HG02610 (cell line): ENCODE data around the gene CD101.

ENCODE experiments used
- ATAC-seq: cut with Tn5 transposase; IDR thresholded peaks from one replicate; pipeline ENCODE4 v1.9.1; 2021; ENCODE audit warnings: mild to moderate bottlenecking, moderate library complexity; ENCODE audit not compliant: unreplicated experiment

CD101 gene

GRCh38 chr1:116984406-116985160, 17.0 kb upstream of the CD101 start:
- ATAC-seq = no peak

- no peak for ATAC-seq
These were observed 14.9 kb upstream of the CD101 start for GRCh38 chr1:116986421-116987255.

DNA sequence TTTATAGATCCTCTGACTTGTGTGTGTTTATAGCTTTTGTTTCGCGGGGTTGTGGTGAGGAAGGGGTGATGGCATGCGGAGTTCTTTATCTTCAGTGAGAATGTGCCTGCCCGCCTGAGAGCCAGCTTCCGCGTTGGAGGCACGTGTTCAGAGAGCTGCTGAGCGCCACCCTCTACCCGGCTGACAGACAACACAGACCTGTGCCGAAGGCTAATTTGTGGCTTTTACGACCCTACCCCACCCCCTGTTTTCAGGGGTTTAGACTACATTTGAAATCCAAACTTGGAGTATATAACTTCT, 14.4 kb upstream of the CD101 start:
- no peak for ATAC-seq

DNA sequence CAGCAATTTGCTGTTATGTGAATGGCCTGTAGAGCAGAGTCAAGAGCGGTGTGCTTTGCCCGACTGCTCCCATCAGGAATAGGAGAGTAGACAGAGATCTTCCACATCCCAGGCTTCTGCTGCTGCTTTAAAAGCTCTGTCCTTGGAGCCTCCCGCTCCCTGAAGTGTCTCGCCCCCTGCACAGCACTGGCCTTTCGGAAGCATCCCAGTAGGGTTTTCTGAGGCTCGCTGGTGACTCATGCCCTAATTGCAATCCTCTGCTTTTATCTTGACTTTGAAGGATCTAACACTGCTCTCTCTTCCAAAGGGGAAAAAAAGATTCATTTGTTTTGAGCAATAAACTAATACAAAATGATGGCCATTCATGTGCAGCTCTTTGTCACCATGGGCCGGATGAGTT, 13.3 kb upstream of the CD101 start:
- no peak for ATAC-seq

- no peak for ATAC-seq
These were observed 12.7 kb upstream of the CD101 start for GRCh38 chr1:116988908-116989307.

- no peak for ATAC-seq
These were observed 11.7 kb upstream of the CD101 start for GRCh38 chr1:116989835-116990234.

DNA sequence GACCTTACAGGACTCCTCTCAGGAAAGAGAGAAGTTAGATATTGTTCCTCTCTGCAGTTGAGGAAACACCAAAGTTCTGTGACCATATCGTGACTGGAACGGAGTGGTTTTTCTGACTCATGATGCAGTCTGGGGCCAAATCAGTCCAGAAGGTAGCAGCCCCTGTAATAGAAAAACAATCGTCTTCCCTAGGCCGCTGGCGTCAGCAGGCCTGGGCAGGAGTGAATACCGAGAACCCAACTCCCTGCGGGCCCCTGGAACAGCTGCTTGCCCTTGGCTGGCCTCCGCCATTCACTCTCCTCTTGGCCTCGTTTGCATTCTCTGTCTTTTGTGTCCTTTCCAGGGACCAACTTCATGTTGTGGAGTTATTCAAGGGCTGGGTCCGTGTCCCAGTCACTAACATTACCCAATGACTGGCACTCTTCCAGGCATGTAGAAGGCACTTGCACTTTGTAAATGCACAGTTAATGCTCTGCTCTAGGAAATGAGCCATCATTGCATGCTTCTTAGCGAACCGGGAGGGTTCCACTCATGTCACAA, 10.9 kb upstream of the CD101 start:
- ATAC-seq = no peak

- ATAC-seq = no peak
These were observed 10.3 kb upstream of the CD101 start for GRCh38 chr1:116991171-116991845.

DNA sequence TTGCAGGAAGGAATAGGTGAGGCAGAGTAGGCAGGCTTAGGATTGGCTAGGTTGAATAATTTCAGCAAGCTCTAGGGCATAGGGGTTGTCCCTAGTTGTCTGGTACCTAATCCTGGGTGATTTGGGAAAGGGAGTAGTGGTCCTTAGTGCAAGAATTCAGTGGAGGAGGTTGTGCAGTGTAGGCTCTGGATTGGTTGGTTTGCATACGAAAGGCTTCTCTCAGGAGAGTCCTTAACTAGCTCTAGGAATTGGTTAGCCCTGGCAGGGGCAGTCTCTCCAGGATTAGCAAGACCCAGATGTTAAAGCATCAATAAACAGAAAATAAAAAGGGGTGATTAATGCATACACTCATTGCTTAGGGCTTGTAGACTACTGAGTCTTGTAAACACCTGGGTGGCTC, 9.6 kb upstream of the CD101 start:
- no peak for ATAC-seq

DNA sequence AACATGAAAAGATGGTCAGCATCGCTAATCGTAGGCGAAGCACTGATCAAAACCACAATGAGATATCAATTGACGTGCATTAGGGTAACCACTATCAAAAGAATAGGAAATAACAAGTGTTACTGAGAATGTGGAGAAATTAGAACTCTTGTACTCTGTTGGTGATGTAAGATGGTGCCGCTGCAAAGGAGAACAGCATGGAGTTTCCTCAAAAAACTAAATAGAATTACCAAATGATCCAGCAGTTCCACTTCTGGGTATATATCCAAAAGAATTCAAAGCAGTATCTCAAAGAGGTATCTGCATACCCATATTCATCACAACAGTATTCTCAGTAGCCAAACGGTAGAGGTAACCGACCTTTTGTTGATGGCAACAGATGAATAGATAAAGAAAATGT, 8.3 kb upstream of the CD101 start:
- ATAC-seq = no peak

GRCh38 chr1:116994411-116994810, 7.1 kb upstream of the CD101 start:
- no peak for ATAC-seq

GRCh38 chr1:116997066-116997465, 4.5 kb upstream of the CD101 start:
- no peak for ATAC-seq

DNA sequence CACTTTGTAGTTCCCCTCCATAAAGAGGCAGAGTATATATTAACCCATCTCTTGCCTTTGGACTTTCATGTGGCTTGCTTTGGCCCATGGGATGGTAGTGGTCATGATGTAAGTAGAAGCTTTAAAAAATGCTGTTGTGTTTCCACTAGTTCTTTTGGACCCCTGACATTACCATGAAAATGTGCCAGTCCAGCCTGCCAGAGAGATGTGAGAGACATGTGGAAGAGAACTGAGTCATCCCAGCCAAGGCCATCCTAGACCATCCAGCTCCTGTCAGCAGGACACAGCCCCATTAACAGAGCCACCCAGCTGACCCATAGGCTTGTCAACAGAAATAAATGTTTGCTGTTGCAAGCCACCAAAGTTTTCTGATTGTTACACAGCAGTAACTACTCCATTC, 3.9 kb upstream of the CD101 start:
- no peak for ATAC-seq

- no peak for ATAC-seq
These were observed 2.0 kb upstream of the CD101 start for GRCh38 chr1:116999596-116999995.

GRCh38 chr1:117000142-117000541, 1.4 kb upstream of the CD101 start:
- no peak for ATAC-seq

- no peak for ATAC-seq
These were observed 1.8 kb downstream of the CD101 start for GRCh38 chr1:117003223-117003875.

DNA sequence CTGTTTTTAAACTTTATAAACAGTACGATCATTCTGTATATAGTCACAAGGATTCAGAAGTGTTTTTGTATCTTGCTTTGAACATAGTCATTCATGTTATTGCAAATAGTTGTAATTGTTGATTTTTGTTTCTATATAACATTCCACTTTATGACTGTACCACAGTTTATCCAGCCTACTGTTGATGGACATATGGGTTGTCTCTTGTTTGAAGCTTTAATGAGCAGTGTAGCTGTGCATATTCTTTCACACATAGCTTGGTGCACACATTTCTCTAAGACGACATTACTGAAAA, 6.1 kb downstream of the CD101 start:
- ATAC-seq = no peak

DNA sequence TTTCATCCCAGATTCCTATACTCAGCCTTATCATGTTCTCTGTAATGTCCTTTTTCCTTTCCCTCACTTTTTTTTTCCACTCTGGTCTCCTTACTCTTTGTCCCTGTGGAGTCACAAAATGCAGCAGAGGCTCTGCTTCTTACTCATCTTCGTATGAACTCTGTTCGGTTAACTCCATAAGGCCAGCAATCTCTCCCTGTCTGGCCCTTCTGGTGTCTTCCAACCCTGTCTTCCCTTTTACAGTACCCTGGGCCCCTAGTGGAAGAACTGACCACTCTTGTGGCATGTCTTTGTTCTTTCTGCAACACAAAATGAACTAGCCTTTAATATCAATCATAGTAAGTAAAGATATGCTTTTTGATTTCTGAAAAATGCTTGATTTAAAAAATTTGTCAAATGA, 7.1 kb downstream of the CD101 start:
- ATAC-seq = no peak

- ATAC-seq = no peak
These were observed 7.6 kb downstream of the CD101 start for GRCh38 chr1:117009132-117009531.

GRCh38 chr1:117010310-117010969, 8.9 kb downstream of the CD101 start:
- ATAC-seq = no peak

GRCh38 chr1:117011334-117011733, 9.8 kb downstream of the CD101 start:
- ATAC-seq = no peak
